ENCODE results near the gene SGSH. TPM values are rescaled to one million over a fixed set of nuclear protein-coding genes. Genes with fewer than 3 reads are reported as not detected.

SGSH gene
- total RNA-seq, 3 donors from 2014 or later: 18.9 to 25.2 (median 19.1) TPM

DNA sequence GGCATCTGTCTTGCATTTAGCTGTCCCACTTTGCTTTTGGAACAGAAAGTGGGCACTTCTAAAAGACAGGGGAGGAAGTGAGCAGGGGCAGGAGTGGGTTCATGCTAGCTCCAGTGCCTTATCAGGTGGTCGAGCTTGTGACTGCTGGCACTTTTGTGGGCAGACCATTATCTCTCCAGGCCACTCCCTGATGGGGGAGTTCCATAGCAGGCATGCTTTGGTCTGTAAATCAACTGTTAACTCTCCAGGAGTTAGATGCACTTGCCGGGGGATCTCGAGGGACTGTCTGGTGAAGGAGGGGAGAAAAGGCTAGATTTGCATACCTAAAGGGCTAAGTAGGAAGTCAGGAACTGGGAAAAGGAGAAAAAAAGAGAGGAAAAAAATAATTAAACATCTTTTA lies 59.6 kb downstream of the SGSH start:
- Mint-ChIP-seq H3K9me3 (peaks cover 4% of the 10 kb centered on the region), H3K4me1 (ENCODE audit: low read depth) (no peaks in the 10 kb centered on the region), H3K4me3 (no peak overlapping the region)

More for the DNA sequence above, 59.6 kb downstream of the SGSH start:
- H3K27me3 Mint-ChIP-seq (ENCODE audit: low read depth): peaks cover 11% of the 10 kb centered on the region
- DNase-seq (no peak), ATAC-seq (no peak)
- no peaks in the 10 kb centered on the region for H3K36me3 Mint-ChIP-seq (ENCODE audit: insufficient read depth)

Other genes starting within 250 kb of the SGSH start
- 1 to 10 TPM; 2.2 to 3.3 (median 2.6) TPM for gene TBC1D16, start 184.5 kb downstream of the SGSH start, total RNA-seq
- under 1 TPM; 0.25 to 0.98 (median 0.29) TPM for gene CCDC40, start 183.7 kb downstream of the SGSH start, total RNA-seq
- 10 to 100 TPM; 16.1 to 18.6 (median 16.7) TPM for gene GAA, start 118.8 kb downstream of the SGSH start, total RNA-seq
- 100 to 1,000 TPM; 228 to 251 (median 230) TPM for gene EIF4A3, start 73.2 kb downstream of the SGSH start, total RNA-seq
- not detected for gene CARD14, start 50.3 kb downstream of the SGSH start, total RNA-seq
- gene SLC26A11, start 94 bp upstream of the SGSH start, total RNA-seq: 10 to 100 TPM; 15.8 to 16.5 (median 16.4) TPM
- 100 to 1,000 TPM; 205 to 289 (median 262) TPM for gene RNF213, start 40.5 kb upstream of the SGSH start, total RNA-seq
- 10 to 100 TPM; 11.2 to 12.9 (median 12.4) TPM for gene ENDOV, start 194.8 kb upstream of the SGSH start, total RNA-seq